GM18909 (cell line): Measurements from ENCODE around the gene ADARB1.

Experiments
- ATAC-seq: cut with Tn5 transposase; IDR thresholded peaks from one replicate; pipeline ENCODE4 v1.9.1; 2021; ENCODE audit warnings: mild to moderate bottlenecking; ENCODE audit not compliant: unreplicated experiment, poor library complexity

Gene ADARB1

DNA sequence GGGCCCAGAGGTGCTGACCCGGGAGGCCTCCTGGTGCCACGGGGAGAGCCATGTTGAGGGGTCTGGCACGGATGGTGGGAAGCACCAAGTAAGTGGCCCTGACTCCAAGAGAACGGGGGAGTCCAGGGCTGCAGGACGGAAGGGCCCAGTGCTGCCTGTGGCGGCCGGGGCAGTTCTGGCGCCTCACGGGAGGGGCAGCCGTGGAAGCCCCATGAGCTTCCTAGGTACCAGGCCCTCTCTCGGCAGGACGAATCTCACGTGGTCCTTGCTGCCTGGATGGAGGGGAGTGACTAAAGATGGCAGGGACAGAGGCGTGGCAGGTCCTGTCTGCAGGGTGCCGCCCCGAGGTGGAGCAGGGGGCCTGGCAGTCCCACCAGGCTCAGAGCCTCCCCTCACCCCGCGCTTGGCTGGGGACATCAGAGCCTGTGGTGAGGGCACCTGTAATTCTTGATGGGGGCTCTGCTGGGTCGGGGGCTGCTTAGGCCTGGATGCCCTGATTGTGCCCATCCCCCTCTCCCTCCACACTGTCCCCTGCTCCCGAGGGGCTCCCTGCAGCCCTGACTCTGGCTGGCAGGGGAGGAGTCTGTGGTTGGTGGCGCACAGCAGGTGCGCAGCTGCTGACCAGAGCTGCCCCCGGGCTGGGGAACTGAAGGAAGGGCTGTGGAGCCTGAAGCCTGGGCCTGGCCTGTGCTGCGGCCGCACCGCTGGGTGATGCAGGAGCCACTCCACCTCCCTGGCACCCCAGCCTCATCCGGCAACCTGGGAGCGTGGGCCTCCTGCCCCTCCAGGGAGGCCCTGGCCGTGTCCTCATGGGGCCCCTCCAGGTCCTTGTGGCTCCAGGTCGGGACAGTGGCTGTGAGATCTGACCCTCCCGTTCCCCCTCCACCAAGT lies 181.9 kb downstream of the ADARB1 start:
- ATAC-seq: no peak

DNA sequence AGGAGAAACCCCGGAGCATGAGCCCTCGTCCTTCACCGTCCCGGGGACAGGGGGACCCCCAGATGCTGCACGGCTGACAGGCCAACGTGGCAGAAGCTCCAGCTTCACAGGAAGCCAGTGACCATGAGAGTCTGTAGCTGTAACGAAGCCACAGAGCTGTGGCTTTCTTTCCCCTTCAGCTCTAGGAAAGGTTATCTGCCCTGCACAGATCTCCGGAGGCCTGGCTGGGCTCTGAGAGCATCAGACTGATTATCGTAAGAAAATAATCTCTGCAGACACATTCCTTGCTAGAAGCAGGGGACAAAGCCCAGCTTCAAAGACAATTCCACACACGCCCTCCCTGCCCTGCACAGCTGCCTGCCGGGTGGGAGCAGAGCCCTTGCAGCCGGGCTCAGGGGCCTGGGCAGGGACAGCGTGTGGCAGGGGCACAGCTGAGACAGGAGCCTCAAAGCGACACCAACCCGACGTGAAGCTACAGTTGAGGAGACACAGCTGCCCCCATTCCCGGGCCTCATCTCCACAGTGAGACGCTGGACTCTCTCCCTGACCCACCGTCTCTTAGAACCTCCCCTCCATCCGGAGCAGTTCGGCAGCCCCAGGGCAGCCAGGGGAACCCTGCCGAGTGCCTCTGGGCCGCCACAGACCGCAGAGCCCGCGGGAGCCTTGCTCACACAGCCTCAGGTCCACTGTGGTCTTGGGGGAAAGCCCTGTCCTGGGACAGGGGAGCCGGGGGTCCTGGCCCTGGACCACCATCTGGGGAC lies 182.7 kb downstream of the ADARB1 start:
- ATAC-seq: no peak

DNA sequence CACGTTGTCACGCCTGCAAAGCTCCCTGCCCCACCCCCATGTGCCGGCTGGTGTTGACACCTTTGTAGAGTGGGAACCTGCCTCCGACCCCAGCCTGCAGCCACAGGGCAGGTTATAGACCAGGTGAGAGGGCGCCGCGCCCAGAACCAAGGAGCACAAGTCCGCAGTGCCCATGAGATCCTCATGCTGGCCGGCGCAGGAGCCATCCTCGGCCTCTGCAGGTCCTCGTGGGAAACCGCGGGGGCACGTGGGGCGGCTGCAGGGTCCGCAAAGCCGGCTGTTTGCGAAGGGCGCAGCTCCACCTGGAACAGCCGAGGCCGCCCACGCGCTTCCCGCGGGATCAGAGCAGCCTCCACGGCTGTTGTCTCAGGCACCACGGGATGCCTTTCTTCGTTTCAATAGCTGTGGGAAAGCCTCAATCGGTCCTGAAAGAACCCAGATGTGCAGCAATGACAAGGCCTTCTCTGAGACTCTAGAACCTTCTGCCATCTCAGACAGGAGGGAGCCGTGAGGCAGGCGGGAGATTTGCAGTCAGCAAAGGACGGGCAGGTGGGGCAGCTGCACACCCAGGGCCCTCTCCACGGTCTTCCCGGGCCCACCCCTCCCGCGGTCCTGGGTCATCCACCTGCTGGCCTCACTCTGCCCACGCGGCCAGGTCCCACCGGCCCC lies 183.4 kb downstream of the ADARB1 start:
- ATAC-seq: no peak

DNA sequence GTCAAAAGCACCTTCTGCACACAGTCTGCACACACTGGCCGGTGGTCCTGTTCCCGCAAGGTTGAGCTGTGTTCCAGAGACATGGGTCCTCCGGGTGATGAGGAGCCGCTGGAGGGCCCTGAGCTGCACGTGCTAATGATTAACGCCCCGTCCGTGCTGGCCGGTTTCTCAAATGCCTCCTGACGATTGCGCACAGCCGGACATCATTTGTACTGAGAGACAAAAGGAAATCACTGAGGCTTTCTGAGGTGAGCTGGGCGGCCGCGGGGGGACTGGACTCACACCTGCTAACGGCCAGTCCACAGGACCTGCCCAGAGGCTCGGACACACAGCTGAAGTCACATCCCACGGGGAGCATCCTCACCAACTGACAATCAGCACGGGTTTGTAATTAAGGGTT lies 184.1 kb downstream of the ADARB1 start:
- ATAC-seq: no peak

DNA sequence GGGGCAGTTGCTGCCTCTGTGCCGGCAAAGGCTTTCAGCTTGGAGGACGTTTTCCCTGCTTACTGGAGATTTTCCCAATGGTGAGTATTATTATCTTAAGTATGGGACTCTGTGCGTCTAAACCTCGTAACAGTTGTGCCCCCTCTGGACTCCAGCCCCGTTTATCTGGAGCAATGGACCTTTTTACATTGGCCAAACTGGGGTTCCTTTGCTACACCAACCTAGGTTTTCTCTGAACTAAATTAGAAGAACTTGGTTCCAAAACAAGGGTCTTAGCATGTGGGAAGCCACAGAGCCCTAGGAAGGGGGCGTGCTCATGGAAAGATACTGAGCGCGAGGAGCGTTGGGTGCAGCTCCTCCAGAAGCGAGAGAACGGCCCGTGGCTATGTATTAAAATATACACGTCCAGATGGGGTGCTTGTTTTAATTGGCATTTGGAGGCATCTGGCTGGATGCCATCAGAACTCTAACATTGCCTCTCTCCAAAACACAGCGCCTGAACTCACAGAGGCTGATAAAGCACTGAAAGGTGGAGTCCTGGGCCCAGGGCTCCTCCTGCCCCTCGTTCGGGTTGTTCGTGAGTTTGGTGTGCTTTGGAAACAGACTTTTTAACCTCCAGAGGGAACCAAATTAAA lies 184.9 kb downstream of the ADARB1 start:
- ATAC-seq: no peak

DNA sequence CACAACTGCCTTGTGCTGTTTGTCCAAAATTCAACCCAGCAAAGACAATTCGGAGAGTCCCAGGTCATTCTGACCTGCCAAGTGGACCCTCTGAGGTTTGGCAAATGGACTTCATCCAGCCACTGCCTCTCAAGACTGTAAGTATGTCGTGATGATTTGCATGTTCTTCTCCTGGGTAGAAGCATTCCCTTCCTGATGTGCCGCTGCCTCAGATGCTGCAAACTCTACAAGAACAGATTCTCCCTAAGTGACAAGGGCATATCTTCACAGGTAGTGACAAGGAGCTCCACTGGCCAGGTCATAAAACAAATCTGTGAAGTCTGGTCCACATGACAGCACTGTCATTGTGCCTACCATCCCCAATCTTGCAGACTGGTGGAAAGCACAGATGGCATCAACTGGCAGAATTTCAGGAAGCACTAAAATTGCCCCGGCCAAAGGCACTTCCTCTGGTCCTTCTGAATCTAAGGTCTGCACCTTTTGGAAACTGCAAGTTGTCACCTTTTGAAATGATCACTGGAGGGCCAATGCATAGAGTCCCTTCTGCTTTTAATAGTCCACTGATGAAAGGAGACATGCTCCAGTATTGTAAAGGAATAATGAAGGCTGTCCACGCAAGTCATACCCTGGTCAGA lies 185.9 kb downstream of the ADARB1 start:
- no peak for ATAC-seq

DNA sequence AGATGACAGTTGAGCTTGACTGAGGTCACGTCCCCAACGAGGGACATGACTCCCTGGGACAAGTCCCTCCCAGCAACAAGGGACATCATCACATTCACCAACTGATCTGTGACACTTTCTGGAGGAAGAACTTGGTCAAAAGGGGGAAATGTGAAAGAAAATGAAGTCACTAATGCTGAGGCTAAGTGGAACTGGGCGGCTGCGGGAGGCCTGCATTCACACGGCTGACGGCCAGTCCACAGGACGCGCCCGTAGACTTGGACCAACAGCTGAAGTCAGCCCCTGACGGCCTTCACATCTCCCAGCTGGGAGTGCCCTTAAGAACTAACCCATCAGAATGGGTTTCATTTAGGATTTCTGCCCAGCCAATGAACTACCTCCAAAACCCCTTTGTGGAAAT lies 186.7 kb downstream of the ADARB1 start:
- ATAC-seq: no peak

DNA sequence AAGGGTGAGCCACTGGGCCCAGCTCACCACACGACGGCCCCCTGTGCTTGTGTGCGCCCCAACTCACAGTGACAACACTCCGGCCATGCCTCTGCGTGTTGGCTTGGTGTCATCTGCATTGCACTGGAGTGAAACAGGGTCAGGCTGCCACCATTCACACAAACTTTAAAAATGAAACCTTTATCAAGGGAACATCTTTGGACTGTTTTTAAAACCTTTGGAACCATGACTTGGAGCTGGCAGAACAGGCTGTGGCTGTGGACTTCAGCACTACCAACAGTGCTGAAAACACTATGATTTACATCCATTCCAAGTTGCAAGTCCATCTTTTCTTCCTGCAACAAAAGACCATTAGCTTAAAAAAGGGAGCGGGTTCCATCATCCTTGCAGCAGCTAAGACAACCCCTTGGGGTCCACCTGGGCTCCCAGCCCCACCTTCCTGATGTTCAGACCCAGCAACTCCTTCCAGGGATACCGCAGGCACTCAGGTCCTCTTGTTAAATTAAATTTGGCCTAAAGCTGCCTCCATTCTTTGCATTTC lies 187.7 kb downstream of the ADARB1 start:
- no peak for ATAC-seq

DNA sequence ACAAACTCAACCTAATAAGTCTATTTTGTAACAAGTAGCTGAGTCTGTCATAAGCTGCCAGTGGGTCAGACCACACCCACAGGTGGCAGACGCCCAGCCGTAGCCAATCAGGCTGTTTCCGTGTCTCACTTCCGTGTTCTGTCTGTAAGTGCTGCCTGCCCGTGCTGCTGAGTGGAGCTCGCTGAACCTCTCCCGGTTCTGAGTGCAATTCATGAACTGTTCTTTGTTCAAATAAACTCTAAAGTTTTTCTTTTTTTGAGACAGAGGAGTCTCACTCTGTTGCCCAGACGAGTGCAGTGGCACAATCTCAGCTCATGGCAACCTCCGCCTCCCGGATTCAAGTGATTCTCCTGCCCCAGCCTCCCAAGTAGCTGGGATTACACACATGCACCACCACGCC lies 188.2 kb downstream of the ADARB1 start:
- no peak for ATAC-seq

DNA sequence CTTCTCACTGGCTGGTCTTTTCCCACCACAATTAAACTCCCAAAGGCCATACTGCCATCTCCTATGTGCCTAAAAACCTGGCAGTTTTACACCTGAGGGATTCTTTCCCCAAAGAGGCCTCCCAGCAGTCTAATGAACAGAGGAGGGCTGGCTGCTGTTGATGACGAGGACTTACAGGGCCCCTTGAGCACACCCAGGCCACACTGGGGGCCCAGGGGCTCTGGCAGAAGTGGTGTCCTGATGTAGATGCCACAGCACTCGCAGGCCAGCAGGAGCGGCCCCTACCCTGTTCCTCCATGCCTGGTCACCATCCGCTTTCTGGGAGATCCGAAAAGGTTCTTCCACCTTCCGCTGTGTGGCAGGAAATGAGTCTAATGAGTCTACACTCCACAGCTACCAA lies 189.2 kb downstream of the ADARB1 start:
- ATAC-seq: no peak

DNA sequence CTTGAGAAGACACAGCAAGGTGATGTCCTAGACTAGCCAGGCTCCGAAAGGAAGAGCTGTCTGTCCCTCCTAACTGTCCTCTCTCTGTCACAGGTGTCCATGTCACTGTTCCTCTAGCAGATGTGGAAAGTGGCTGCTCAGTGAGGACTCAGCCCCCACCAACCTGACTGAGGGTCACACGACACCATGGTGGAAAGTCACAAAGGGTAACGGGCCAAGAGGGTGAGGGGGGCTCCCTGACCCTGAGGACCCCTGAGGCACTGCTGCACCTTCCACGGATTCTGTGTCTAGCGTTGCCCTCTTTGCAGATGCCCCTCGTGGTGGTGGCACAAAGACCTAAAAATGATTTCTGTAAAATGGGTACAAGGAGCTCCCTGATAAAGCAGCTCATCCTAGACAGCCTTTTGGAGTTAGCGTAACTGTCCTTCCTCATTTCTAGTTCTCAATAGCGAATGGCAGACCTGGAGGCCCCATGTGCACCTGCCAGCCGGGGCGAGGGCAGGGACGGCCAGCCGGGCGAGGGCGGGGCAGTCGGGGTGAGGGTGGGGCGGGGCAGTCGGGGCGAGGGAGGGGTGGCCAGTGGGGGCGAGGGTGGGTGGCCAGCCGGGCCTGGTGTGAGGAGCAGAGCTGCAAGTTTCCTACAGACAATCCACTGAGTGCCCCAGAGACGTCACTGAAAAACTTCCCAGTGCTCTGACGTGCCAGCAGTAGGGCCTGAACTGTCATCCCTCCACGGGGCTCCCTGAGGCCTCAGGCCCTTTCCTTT lies 189.9 kb downstream of the ADARB1 start:
- ATAC-seq: no peak

DNA sequence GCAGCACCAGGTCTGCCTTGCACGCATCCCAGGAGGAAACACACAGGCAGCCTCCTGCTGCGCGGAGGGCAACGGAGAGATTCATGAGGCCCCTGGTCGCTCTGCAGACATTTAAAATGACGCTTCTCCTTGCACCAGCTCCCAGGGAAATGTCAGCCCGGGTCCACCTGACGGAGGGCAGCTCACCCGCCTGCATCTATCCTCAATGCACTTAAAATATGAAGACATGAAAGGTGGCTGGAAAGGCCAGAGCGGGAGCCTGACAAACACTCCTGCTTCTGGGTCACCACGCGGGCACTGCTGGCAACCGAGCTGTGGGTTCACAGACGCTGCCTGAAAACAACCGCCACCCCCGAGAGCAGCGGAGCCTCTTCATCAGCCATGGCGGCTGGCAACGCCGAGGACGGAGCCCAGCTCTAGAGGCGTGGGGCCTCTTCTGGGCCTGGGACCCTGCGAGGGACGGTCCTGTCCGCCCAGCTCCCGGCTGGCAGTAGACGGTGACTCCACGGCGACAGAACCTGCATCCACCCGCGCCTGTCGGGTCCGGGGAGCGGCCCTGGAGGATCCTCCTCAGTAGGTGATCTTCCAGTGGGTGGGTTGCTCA lies 190.6 kb downstream of the ADARB1 start:
- ATAC-seq: no peak

DNA sequence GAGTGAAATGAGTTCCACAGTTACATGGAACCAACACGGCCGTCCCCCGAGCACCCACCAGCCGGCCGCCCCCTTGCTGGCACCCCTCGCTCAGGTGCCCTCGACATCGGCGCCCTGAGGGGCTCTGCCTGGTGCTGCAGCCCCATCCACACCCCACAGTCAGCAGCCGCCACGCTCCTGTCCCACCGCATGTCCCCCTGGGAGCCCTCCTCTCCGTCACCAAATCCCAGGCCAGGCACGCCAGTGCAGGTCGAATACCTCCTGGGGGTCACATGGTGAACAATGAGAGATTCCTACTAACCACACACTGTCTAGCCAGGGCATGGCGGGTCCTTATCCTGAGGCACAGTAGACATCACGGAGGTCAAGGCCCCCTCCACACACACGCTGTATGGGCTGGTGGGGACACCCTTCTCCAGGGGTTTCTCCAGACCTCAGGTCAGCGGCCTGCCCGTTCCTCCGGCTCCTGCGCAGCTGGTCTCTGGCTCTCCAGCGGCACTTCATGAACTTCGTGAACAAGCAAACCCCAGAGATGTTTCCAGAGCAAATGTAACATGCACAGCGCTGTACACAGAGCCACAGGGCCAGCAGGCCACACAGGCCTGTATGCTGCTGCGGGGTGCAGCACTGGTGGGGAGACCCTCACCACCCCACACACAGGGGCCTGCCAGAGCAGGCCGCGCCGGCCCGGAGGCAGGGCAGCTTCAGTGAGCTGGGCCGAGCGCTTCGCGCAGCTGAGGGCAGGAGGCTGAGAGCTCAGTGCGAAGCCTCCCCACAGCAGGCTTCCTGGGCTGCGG lies 191.5 kb downstream of the ADARB1 start:
- ATAC-seq: no peak

DNA sequence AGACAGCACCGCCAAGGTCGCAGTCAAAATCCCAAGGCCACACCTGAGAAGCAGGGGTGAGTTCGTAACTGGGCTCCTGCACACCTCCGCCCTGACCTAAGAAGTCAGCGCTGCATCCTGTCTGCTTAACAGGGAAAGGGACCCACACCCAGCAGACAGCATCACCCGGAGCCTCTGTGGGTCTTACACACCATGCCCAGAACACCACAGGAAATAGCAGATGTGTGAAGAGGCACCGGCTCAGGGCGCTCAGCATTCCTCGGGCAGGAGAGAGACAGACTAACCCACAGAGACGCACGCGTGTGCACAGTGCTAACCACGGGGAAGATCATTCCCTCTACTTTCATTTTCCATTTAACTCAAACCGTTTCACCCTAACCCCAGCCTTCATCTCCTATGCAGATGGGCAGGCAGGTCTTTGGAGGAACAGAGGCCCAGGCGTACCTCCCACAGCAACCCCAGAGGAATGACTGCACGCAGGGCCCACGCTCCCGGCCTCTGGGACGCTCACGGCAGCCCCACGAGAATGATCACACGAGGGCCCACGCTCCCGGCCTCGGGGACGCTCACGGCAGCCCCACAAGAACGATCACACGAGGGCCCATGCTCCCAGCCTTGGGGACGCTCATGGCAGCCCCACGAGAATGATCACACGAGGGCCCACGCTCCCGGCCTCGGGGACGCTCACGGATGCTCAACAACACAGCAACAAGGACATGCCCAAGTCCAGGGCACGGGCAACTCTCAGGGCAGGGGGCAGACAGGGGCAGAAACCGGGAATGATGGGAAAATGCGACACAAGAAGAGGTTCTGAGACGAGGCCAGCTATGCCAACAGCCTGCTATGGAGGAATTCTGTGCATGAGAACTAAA lies 192.4 kb downstream of the ADARB1 start:
- ATAC-seq: no peak

DNA sequence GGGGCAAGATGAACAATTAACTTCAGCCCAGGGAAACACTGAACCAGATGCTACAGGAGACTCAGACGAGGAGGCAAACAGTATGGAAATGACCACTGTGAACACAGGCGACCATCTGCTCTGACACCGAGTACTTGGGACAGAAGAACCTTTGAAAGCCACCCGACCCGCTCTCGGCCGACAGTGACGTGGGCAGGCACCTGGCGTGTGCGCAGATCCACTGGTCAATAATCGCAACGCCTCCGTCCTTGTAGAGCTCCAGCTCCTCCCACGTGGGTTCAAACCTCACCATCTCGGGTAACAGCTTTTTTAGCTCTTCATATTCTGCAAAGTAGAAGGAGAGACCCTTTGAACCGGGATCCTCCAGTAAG lies 193.0 kb downstream of the ADARB1 start:
- ATAC-seq: no peak

DNA sequence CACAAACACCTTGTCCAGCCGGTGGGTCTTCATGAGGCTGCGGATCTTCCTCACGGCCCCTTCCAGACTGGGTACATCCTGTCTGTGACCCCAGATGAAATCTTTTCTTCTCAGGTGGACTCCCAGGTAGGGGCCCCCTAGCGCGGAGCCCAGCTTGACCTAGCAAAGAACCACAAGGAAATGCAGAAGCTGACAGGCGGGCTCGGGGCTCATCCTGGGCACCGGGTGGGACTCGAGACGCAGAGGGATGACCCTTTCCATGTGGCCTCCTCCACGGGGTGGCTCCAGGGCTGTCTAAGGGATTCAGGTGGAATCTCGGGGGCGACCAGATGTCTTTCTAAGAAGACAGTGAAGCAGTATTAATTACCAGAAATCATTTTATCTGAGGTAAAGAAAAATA lies 195.5 kb downstream of the ADARB1 start:
- no peak for ATAC-seq

DNA sequence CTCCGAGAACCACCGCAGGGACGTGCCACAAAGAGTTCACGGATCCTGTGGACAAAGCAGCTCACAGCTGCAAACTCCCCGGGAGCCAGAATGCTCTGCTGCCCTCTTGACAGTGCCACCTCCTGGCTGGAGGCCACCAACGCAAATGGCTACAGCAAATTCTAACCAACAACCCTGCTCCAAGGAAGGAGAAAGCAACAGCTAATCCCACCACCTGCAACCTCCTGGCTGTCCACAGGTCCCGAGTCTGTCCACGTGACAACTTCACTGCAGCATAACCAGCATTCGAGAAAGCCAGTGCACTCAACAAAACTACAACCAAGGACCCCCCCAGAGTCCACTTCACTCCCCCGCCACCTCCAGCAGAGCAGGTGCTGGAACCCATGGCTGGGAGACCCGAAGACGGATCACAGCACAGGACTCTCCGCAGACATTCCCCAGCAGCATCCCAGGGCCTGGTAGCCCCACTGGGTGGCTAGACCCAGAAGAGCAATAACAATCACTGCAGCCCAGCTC lies 196.0 kb downstream of the ADARB1 start:
- ATAC-seq: no peak
